Testis (tissue), 3 donors: ENCODE results near the gene LIMS2. TPM values are rescaled to one million over a fixed set of nuclear protein-coding genes. Genes with fewer than 3 reads are reported as not detected.

Experiments used
- DNase-seq: peaks from one replicate; pipeline ENCODE4 v3.0.0-alpha.2; 2019
- H3K27ac ChIP-seq, 2 donors: fragments of 200-600 bp; sonication (generic); one replicate each; pipeline ENCODE4 v1.5.1; 2019
- H3K27me3 ChIP-seq: fragments of 200-600 bp; sonication (generic); one replicate; pipeline ENCODE4 v1.5.1; 2019
- H3K36me3 ChIP-seq: fragments of 200-600 bp; sonication (generic); one replicate; pipeline ENCODE4 v1.5.1; 2017; ENCODE audit warnings: low read depth; ENCODE audit errors: missing control alignments
- H3K4me1 ChIP-seq: fragments of 200-600 bp; sonication (generic); one replicate; pipeline ENCODE4 v1.5.1; 2019
- H3K4me3 ChIP-seq, 2 donors: fragments of 200-600 bp; sonication (generic); one replicate each; pipeline ENCODE4 v1.5.1; 2017 to 2019
- H3K9me3 ChIP-seq: fragments of 200-600 bp; sonication (generic); one replicate; pipeline ENCODE4 v1.5.1; 2017
- POLR2A ChIP-seq: fragments of 450-650 bp; IDR thresholded peaks from one replicate; pipeline ENCODE4 v1.6.1; 2017; ENCODE audit warnings: antibody characterized with exemption, mild to moderate bottlenecking, moderate library complexity
- WGBS, 2 donors: methylation state at CpG; one replicate each; pipeline ENCODE4 v1.1.5; 2018; 5-methylcytosine and 5-hydroxymethylcytosine counted together
- intact Hi-C: fragments of 100-400 bp; cut with DNase I; formaldehyde crosslinking; loops from one replicate; pipeline ENCODE4 v1.15.1; 2023; ENCODE audit warnings: low total_unique reads
- polyA plus RNA-seq: library from polyadenylated mRNA; stranded (reverse); fragments of 350-450 nt; fragmentation: Illumina TruSeq; extraction: RNeasy Lipid Tissue Mini Kit (QIAGEN cat#74804); gene quantifications from one replicate; pipeline ENCODE4 v1.2.3, GENCODE V29; 2014; ENCODE audit warnings: low read depth, low replicate concordance; ENCODE audit not compliant: insufficient read depth
- total RNA-seq, 2 donors: library from RNA; depleted of rRNA; stranded (reverse); fragments of >200 nt; gene quantifications; one replicate each; pipeline ENCODE4 v1.2.3, GENCODE V29; 2016
- TF ChIP-seq, protein P1 (sequence below), 3 experiments: fragments of 450-650 bp in 2 of 3; fragments of 200-600 bp in 1 of 3; sonication (generic) in 1 of 3; IDR thresholded peaks; one replicate each; pipeline ENCODE4 v1.5.1; 2016 to 2019; ENCODE audit warnings: antibody characterized with exemption in 3 of 3, mild to moderate bottlenecking in 2 of 3, moderate library complexity in 1 of 3

LIMS2 gene
- total and polyA plus RNA-seq, 3 donors from 2014 or later = 19.0 to 23.6 (median 19.3) TPM

DNA sequence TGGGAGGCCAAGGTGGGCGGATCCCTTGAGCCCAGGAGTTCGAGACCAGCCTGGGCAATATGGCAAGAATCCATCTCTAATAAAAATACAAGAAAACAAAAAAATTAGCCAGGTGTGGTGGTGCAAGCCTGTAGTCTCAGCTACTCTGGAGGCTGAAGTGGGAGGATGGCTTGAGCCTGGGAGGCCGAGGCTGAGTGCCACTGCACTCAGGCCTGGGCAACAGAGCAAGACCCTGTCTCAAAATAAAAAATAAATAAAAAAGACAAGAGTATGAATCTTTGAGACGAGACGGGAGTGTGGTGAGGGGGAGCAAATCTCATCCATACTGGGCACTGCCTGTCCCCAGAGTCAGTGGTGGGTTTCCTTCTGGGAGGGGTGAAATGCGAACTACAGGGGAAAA, 17.2 kb downstream of the LIMS2 start:
- no peak for DNase-seq
- TF ChIP-seq, protein P1, sequence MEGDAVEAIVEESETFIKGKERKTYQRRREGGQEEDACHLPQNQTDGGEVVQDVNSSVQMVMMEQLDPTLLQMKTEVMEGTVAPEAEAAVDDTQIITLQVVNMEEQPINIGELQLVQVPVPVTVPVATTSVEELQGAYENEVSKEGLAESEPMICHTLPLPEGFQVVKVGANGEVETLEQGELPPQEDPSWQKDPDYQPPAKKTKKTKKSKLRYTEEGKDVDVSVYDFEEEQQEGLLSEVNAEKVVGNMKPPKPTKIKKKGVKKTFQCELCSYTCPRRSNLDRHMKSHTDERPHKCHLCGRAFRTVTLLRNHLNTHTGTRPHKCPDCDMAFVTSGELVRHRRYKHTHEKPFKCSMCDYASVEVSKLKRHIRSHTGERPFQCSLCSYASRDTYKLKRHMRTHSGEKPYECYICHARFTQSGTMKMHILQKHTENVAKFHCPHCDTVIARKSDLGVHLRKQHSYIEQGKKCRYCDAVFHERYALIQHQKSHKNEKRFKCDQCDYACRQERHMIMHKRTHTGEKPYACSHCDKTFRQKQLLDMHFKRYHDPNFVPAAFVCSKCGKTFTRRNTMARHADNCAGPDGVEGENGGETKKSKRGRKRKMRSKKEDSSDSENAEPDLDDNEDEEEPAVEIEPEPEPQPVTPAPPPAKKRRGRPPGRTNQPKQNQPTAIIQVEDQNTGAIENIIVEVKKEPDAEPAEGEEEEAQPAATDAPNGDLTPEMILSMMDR (IDR thresholded peaks at IDR 0.05) = no peak
- no peak for TF ChIP-seq POLR2A
- peaks cover 28% of the 10 kb centered on the region for H3K4me1 ChIP-seq
- H3K27ac ChIP-seq = peak overlapping the region; percentile 44 to 71
- H3K27me3 ChIP-seq = no peaks in the 10 kb centered on the region
- H3K9me3 ChIP-seq = no peaks in the 10 kb centered on the region
- H3K4me3 ChIP-seq = no peak overlapping the region
- H3K36me3 ChIP-seq = no peaks in the 10 kb centered on the region
- intact Hi-C loops = no loop called here
- 84 to 93% methylated on average over 6 of the region's 6 CpGs for WGBS, 2 donors

DNA sequence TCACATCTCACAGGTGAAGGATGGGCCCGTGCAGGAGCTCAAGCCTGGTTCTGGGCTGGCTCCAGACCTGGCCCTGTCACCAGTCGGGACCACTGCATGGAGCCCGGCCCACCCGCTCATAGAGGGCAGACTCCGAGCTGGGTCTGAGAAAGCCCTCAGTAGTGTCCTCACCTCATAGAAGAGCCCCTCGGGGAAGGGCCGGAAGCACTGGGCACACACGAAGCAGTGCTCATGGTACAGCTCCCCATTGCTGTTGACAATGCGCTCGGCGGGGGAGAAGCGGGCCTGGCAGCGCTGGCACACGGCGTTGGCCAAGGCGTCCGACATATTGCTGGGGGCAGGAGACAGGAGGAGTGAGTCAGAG, 18.1 kb downstream of the LIMS2 start:
- Histone ChIP-seq H3K9me3 (no peaks in the 10 kb centered on the region), H3K36me3 (no peaks in the 10 kb centered on the region), H3K27ac (no peak overlapping the region), H3K27me3 (no peaks in the 10 kb centered on the region), H3K4me3 (no peak overlapping the region), H3K4me1 (peaks cover 33% of the 10 kb centered on the region)
- intact Hi-C loops = no loop called here
- 91 to 97% methylated on average over 6 to 17 of the region's 17 CpGs for WGBS, 2 donors
- no peak for TF ChIP-seq POLR2A
- TF ChIP-seq, protein P1 (IDR thresholded peaks at IDR 0.05) = no peak
- no peak for DNase-seq

DNA sequence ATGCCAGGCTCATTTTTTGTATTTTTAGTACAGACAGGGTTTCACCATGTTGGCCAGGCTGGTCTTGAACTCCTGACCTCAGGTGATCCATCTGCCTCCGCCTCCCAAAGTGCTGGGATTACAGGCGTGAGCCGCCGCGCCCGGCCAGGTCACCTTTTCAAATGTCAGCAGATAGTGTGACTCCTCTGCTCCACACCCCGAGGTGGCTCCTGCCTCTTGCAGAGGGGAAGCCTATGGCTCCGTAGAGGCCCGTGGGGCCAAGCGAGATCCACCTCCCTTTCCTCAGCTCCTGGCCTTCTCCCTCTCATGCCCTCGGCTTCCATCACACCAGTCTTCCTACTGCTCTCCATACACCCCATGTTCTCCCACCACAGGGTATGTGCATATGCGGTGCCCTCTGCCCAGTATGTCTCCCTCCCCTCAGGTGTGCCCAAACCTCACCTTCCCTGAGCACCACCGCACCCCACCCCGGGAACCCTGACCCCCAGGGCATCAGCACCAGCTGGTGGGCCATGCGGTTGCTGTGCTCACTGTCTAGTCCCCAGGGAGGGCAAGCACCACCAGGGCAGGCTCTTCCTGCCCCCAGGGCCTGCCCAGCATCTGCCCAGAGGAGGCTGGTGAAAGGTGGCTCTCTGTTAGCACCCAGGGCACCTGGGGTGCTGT, 18.6 kb downstream of the LIMS2 start:
- Histone ChIP-seq H3K4me1 (peaks cover 30% of the 10 kb centered on the region), H3K4me3 (no peak overlapping the region), H3K27me3 (no peaks in the 10 kb centered on the region), H3K36me3 (no peaks in the 10 kb centered on the region), H3K27ac (no peak overlapping the region), H3K9me3 (no peaks in the 10 kb centered on the region)
- DNase-seq = no peak
- intact Hi-C loops = no loop called here
- TF ChIP-seq, protein P1 (IDR thresholded peaks at IDR 0.05) = no peak
- no peak for TF ChIP-seq POLR2A
- WGBS, 2 donors = 90 to 92% methylated on average over 14 to 15 of the region's 15 CpGs

DNA sequence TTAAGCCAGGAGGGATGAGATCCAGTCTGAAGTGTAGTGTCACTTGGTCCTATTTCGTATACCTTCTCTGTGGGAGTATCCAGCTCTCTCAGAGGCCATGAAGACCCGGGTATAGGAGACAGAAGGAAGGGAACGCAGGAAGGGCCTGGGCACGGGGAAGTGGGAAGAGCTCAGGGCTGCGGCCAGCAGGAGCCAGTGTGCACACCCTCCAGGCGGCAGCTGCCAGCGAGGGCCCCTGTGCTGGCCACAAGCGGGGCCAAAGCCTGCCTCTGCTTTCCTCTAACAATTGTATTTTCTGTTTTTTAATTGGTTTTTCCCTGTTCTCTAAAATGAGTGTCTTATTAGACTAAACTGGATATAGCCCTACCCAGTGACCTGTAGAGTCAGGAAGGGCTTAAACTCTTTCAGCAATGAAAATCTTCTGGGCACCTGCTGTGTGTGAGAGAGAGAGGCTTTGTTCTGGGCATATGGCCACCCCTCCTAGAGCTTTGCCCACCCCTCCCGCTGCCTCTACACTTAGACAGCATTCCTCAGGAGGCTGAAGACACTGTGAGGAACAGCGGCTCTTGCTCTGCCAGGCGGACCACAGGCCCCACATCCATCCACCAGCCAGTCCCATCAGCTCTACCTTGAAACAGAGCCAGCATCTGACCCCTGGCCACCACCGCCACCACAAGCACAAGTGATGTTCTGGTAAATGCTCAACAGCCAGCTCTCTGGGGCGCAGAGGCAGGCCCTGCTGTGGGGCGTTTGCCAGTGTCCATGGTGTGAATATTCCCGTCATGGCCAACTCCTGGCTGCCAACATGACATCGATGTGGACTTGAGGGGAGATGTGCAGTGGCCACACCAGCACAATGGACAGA, 19.9 kb downstream of the LIMS2 start:
- WGBS, 2 donors = 83 to 85% methylated on average over 16 of the region's 16 CpGs
- H3K36me3 ChIP-seq = no peaks in the 10 kb centered on the region
- no peaks in the 10 kb centered on the region for H3K27me3 ChIP-seq
- DNase-seq = no peak
- peaks cover 19% of the 10 kb centered on the region for H3K4me1 ChIP-seq
- no peak overlapping the region for H3K27ac ChIP-seq
- no peak overlapping the region for H3K4me3 ChIP-seq
- intact Hi-C loops = no loop called here
- TF ChIP-seq, protein P1 (IDR thresholded peaks at IDR 0.05) = no peak
- TF ChIP-seq POLR2A = no peak
- no peaks in the 10 kb centered on the region for H3K9me3 ChIP-seq
